GM12878 (cell line): ENCODE results near the gene RPS5.

Source experiments
- CTCF ChIP-seq, 3 experiments: IDR thresholded peaks in 2 of 3; conservative IDR thresholded peaks in 1 of 3; 2 replicates each; pipeline ENCODE4 v1.5.1; 2011; ENCODE audit warnings: low read depth in 3 of 3, low read length in 3 of 3, mild to moderate bottlenecking in 3 of 3, control low read depth in 2 of 3, moderate library complexity in 2 of 3, inconsistent platforms in 1 of 3, mixed read lengths in 1 of 3; ENCODE audit not compliant: control insufficient read depth in 2 of 3, insufficient read depth in 1 of 3; ENCODE audit errors: extremely low read depth in 1 of 3
- MEF2A ChIP-seq: IDR thresholded peaks from 2 replicates; pipeline ENCODE4 v1.6.1; 2011; ENCODE audit warnings: low read depth, mild to moderate bottlenecking, low read length, moderate library complexity; ENCODE audit not compliant: insufficient read depth
- RB1 ChIP-seq: fragments of 450-650 bp; formaldehyde crosslinking; IDR thresholded peaks from 2 replicates; pipeline ENCODE4 v1.6.1; 2017; ENCODE audit warnings: mild to moderate bottlenecking, borderline replicate concordance
- SP1 ChIP-seq: IDR thresholded peaks from one replicate; pipeline ENCODE4 v1.6.1; 2011; ENCODE audit warnings: low read depth, low read length
- TARDBP ChIP-seq: IDR thresholded peaks from 2 replicates; pipeline ENCODE4 v1.6.1; 2016; ENCODE audit warnings: borderline replicate concordance

DNA sequence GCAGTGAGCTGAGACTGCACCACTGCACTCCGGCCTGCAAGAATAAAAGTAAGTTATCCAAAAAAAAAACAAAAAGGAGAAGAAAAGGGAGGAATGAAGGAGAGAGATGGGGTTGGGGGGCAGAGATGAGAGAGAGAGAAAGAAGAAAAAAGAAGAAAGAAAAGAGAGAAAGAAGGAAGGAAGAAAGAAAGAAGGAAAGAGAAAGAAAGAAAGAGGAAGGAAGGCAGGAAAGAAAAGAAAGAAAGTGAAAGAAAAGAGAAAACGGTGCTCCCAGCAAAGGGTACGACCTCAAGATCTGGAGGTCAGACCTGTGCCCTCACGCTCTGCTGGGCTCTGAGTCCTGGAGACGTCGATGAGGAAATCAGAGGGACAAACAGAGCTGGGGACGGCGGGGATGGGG, 37.5 kb upstream of the RPS5 start:
- TF ChIP-seq MEF2A (no peak), RB1 (no peak), TARDBP (no peak), CTCF (IDR thresholded peaks at IDR 0.05 in 2 of 3, conservative IDR thresholded peaks at IDR 0.05 in 1 of 3; ENCODE audit: control insufficient read depth in 2 of 3, extremely low read depth in 1 of 3, insufficient read depth in 1 of 3, low read depth in 3 of 3, low read length in 3 of 3) (no peak), SP1 (no peak)
